K562 treated with DMSO at 1 percent for 4 hours (cell line): Measurements from ENCODE around the gene OR2L2. TPM values are rescaled to one million over a fixed set of nuclear protein-coding genes. Genes with fewer than 3 reads are reported as not detected.

ENCODE experiments used
- total RNA-seq: library from RNA; unstranded; fragments of 300-600 nt; gene quantifications from 2 replicates; pipeline ENCODE4 v1.2.3, GENCODE V29; 2022; ENCODE audit not compliant: insufficient read depth

Gene OR2L2
- not detected in 2 replicates for total RNA-seq

GRCh38 chr1:248029770-248030169 is at the start of gene OR2L2:
Gene OR2L2 (plus strand): TSS chr1:248030070. CDS start chr1:248038268, 8,198 bp downstream.

GRCh38 chr1:248013229-248013710 is 16.6 kb upstream of the OR2L2 start, which contains the start of gene OR2L5:
Gene OR2L5 (plus strand): TSS chr1:248013660. CDS start chr1:248021948, 8,288 bp downstream.

GRCh38 chr1:248046536-248046935 is 16.7 kb downstream of the OR2L2 start, which contains the start of gene OR2L3:
Gene OR2L3 (plus strand): TSS chr1:248046836. CDS start chr1:248060682, 13,846 bp downstream.

Other genes starting within 250 kb of the OR2L2 start
- gene OR14A16, start 206.0 kb upstream of the OR2L2 start, total RNA-seq, result not detected in 2 replicates
- gene OR11L1, start 188.2 kb upstream of the OR2L2 start, total RNA-seq, result not detected in 2 replicates
- 17.1 and 23.2 TPM in 2 replicates for gene TRIM58, start 172.9 kb upstream of the OR2L2 start, total RNA-seq
- 5.1 and 7.4 TPM in 2 replicates for gene OR2W3, start 134.5 kb upstream of the OR2L2 start, total RNA-seq
- not detected in 2 replicates for gene OR2T8, start 109.8 kb upstream of the OR2L2 start, total RNA-seq
- not detected in 2 replicates for gene OR2AJ1, start 105.2 kb upstream of the OR2L2 start, total RNA-seq
- not detected in 2 replicates for gene OR2L8, start 81.2 kb upstream of the OR2L2 start, total RNA-seq
- gene OR2AK2, start 64.8 kb upstream of the OR2L2 start, total RNA-seq, result not detected in 2 replicates
- gene OR2L5, start 16.4 kb upstream of the OR2L2 start, total RNA-seq, result not detected in 2 replicates
- gene OR2L3, start 16.8 kb downstream of the OR2L2 start, total RNA-seq, result not detected in 2 replicates
- gene OR2L13, start 65.1 kb downstream of the OR2L2 start, total RNA-seq, result not detected in 2 replicates
- not detected in 2 replicates for gene OR2M5, start 115.1 kb downstream of the OR2L2 start, total RNA-seq
- not detected in 2 replicates for gene OR2M2, start 144.8 kb downstream of the OR2L2 start, total RNA-seq
- not detected in 2 replicates for gene OR2M3, start 167.2 kb downstream of the OR2L2 start, total RNA-seq
- not detected in 2 replicates for gene OR2M4, start 201.3 kb downstream of the OR2L2 start, total RNA-seq
- gene OR2T33, start 247.9 kb downstream of the OR2L2 start, total RNA-seq, result not detected in 2 replicates